BE2C (cell line): ENCODE results near the gene BAIAP2L2.

ENCODE experiments used
- DNase-seq: peaks from one replicate; pipeline ENCODE4 v3.0.0-alpha.2; 2020
- H3K27me3 ChIP-seq: fragments of 250-450 bp; sonication (Bioruptor Pico); 2 replicates; pipeline ENCODE4 v1.5.1; 2020; ENCODE audit warnings: mild to moderate bottlenecking
- H3K36me3 ChIP-seq: fragments of 250-450 bp; sonication (Bioruptor Pico); 2 replicates; pipeline ENCODE4 v1.5.1; 2020; ENCODE audit warnings: mild to moderate bottlenecking
- H3K4me1 ChIP-seq: fragments of 250-450 bp; sonication (Bioruptor Pico); 2 replicates; pipeline ENCODE4 v1.5.1; 2020
- H3K4me3 ChIP-seq: 2 replicates; pipeline ENCODE4 v1.5.1; 2011; ENCODE audit warnings: low read depth, low read length
- H3K9me3 ChIP-seq: fragments of 250-450 bp; sonication (Bioruptor Pico); 2 replicates; pipeline ENCODE4 v1.5.1; 2020
- CTCF ChIP-seq: IDR thresholded peaks from 2 replicates; pipeline ENCODE4 v1.5.1; 2012; ENCODE audit warnings: mild to moderate bottlenecking, low read depth, low read length

BAIAP2L2 gene

GRCh38 chr22:38067761-38068360, 42.6 kb downstream of the BAIAP2L2 start:
- TF ChIP-seq CTCF, result no peak
- Histone ChIP-seq H3K36me3 (no peaks in the 10 kb centered on the region; the same call in 1 of the 2 replicates), H3K4me1 (no peaks in the 10 kb centered on the region), H3K4me3 (no peak overlapping the region), H3K27me3 (no peaks in the 10 kb centered on the region), H3K9me3 (no peaks in the 10 kb centered on the region)
- DNase-seq, result no peak

- DNase-seq, result no peak
- no peaks in the 10 kb centered on the region for H3K9me3 ChIP-seq
- no peaks in the 10 kb centered on the region for H3K36me3 ChIP-seq
- no peak overlapping the region for H3K4me3 ChIP-seq
- no peak for TF ChIP-seq CTCF
- H3K4me1 ChIP-seq, result no peaks in the 10 kb centered on the region
- no peaks in the 10 kb centered on the region for H3K27me3 ChIP-seq
Observed at GRCh38 chr22:38067028-38067415, 43.5 kb downstream of the BAIAP2L2 start.

DNA sequence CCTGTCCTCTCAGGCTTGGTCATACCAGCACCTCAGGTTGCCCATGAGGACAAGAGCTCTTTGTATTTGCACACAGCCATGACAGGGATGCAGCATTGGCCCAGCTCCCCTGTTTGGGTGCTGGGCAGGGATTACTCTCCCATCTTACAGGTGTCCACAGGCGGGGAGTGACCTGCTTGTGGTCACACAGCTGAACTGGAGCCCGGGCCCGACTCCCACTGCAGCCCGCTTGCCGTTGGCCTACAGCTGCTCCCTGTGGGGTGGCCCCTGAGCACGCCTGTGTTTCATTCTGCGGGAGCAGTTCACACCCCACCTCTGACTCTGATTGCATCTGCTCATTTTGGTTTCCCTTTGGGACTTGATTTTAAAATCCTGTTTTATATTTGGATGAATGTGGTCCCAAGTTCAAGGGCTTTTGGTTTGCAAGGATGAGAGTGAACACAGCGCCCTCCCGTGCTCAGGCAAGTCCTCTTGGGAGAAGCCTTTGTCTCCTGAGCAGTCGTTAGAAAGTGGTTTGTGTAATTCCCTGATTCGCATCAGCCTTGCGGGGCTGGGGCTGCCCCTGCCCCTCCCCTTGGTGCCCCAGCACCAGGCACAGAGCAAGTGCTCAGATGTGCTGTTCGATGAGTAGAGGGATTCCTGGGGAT, 44.0 kb downstream of the BAIAP2L2 start:
- no peaks in the 10 kb centered on the region for H3K9me3 ChIP-seq
- TF ChIP-seq CTCF, result no peak; the same call in none of the 2 replicates
- no peaks in the 10 kb centered on the region for H3K4me1 ChIP-seq
- H3K36me3 ChIP-seq, result no peaks in the 10 kb centered on the region
- no peak overlapping the region for H3K4me3 ChIP-seq
- no peaks in the 10 kb centered on the region for H3K27me3 ChIP-seq
- DNase-seq, result no peak

DNA sequence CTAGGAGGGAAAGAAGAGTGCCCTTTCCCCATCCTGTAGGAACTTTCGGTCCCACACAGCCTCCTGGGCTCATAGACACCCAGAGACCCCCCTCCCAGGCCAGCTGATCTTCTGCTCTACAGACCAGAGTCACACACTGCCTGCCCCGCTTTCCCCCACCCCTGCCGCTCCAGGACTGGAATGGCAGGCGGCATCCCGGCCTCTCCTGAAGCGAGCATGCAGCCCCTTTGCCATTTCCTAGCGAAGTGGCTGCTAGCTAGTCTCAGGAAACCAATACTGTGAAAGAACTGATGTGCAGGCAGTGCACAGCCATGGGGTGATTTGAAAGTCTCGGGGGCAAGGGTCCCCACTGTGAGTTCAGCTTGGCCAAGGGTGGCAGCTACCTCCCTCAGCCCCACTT, 44.9 kb downstream of the BAIAP2L2 start:
- H3K36me3 ChIP-seq, result no peaks in the 10 kb centered on the region
- no peaks in the 10 kb centered on the region for H3K9me3 ChIP-seq
- no peak for TF ChIP-seq CTCF
- DNase-seq, result no peak
- H3K4me1 ChIP-seq, result no peaks in the 10 kb centered on the region
- no peaks in the 10 kb centered on the region for H3K27me3 ChIP-seq
- no peak overlapping the region for H3K4me3 ChIP-seq

- DNase-seq, result no peak
- no peak for TF ChIP-seq CTCF
- no peaks in the 10 kb centered on the region for H3K4me1 ChIP-seq
- no peaks in the 10 kb centered on the region for H3K36me3 ChIP-seq
- H3K27me3 ChIP-seq, result no peaks in the 10 kb centered on the region
- no peak overlapping the region for H3K4me3 ChIP-seq
- no peaks in the 10 kb centered on the region for H3K9me3 ChIP-seq
Observed at GRCh38 chr22:38062791-38063190, 47.7 kb downstream of the BAIAP2L2 start.
